Measurements from ENCODE around the gene LSM12. TPM values are rescaled to one million over a fixed set of nuclear protein-coding genes. Genes with fewer than 3 reads are reported as not detected.

The LSM12 gene
- polyA plus RNA-seq, 1 of the 3 experiments (the other 2 are of a cell fraction) = 26.6 TPM

DNA sequence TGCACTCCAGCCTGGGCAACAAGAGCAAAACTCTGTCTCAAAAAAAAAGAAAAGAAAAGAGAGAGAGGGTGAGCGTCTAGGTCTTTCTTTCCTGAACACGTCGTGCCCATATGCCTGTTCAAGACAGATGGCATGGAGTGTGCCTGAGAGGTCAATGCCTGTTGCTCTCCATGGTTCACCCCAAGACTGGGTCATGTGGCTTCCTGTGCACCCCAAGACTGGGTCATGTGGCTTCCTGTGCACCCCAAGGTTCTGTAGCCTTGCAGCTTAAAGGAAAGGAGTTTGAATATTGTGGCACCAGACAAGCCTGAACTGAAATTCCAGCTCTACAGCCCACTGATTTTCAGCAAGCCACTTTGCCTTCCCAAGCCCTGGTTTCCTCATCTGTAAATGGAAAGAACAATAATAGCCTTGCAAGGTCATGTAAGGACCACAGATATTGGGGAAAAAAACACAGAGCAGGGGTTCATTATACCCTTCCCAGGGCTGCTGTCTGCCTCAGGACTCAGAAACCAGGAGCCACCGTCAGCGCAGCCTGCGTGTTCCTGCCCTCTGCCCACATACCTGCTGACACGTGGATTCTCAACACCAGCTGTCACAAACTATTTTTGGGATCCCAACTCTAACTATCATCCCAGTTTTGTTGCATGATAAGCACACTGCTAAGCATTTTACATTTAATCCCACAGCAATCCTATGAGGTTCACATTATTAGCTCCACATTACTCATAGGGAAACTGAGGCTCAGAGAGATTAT is 80.1 kb downstream of the LSM12 start:
- H3K4me2 ChIP-seq = no peak overlapping the region
- H3K9ac ChIP-seq = no peak overlapping the region
- H3K79me2 ChIP-seq (ENCODE audit: insufficient read depth) = no peaks in the 10 kb centered on the region
- H3K4me1 ChIP-seq (ENCODE audit: control insufficient read depth in 1 of 2, insufficient read depth in 2 of 2, low read depth in 1 of 2, low read length in 1 of 2) = peaks cover 0 to 14% of the 10 kb centered on the region in 2 experiments; a peak in 1 of 4 replicates
- WGBS (ENCODE audit: low lambda C conversion rate) = 94% methylated on average over 7 of the region's 7 CpGs
- no peaks in the 10 kb centered on the region for H3F3A ChIP-seq (replicated peaks; ENCODE audit: insufficient read depth)
- no peak overlapping the region for H2AFZ ChIP-seq (ENCODE audit: low read depth)
- H3K36me3 ChIP-seq (replicated peaks in 1 of 2; ENCODE audit: control insufficient read depth in 1 of 2, insufficient read depth in 2 of 2, low read length in 1 of 2) = no peaks in the 10 kb centered on the region
- no peaks in the 10 kb centered on the region for H3K9me2 ChIP-seq
- H3K27me3 ChIP-seq (ENCODE audit: insufficient read depth) = peaks cover 13% of the 10 kb centered on the region; the same call in 1 of the 2 replicates
- POLR2A ChIA-PET = interaction anchor here (0.5 kb wide), 1 partner anchor 306 kb away, joined by 4 read pairs; no protein-coding TSS in a partner anchor
- H3K4me3 ChIP-seq (ENCODE audit: low read depth in 2 of 2, low read length in 1 of 2) = no peak overlapping the region
- TF ChIP-seq, protein P1, sequence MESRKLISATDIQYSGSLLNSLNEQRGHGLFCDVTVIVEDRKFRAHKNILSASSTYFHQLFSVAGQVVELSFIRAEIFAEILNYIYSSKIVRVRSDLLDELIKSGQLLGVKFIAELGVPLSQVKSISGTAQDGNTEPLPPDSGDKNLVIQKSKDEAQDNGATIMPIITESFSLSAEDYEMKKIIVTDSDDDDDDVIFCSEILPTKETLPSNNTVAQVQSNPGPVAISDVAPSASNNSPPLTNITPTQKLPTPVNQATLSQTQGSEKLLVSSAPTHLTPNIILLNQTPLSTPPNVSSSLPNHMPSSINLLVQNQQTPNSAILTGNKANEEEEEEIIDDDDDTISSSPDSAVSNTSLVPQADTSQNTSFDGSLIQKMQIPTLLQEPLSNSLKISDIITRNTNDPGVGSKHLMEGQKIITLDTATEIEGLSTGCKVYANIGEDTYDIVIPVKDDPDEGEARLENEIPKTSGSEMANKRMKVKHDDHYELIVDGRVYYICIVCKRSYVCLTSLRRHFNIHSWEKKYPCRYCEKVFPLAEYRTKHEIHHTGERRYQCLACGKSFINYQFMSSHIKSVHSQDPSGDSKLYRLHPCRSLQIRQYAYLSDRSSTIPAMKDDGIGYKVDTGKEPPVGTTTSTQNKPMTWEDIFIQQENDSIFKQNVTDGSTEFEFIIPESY (IDR thresholded peaks at IDR 0.05; ENCODE audit: borderline replicate concordance, low read depth) = no peak
- TF ChIP-seq FOXJ3 (CRISPR knock-in tag; IDR thresholded peaks at IDR 0.05) (no peak), FOSL2 (IDR thresholded peaks at IDR 0.05; ENCODE audit: borderline replicate concordance, low read depth) (no peak), TAF1 (IDR thresholded peaks at IDR 0.05; ENCODE audit: borderline replicate concordance, low read depth, low read length) (no peak), NFIC (IDR thresholded peaks at IDR 0.05; ENCODE audit: borderline replicate concordance) (no peak), TCF12 (IDR thresholded peaks at IDR 0.05) (no peak), EP300 (IDR thresholded peaks at IDR 0.05; ENCODE audit: borderline replicate concordance in 1 of 2, low read depth in 1 of 2, low read length in 1 of 2) (no peak), RAD21 (IDR thresholded peaks at IDR 0.05; ENCODE audit: low read length) (no peak), YY1 (IDR thresholded peaks at IDR 0.05; ENCODE audit: low read depth) (no peak), SIN3A (IDR thresholded peaks at IDR 0.05; ENCODE audit: borderline replicate concordance, low read depth, low read length) (no peak), GATA2 (CRISPR knock-in tag; IDR thresholded peaks at IDR 0.05) (no peak)
- TF ChIP-seq, protein P2, sequence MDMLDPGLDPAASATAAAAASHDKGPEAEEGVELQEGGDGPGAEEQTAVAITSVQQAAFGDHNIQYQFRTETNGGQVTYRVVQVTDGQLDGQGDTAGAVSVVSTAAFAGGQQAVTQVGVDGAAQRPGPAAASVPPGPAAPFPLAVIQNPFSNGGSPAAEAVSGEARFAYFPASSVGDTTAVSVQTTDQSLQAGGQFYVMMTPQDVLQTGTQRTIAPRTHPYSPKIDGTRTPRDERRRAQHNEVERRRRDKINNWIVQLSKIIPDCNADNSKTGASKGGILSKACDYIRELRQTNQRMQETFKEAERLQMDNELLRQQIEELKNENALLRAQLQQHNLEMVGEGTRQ (IDR thresholded peaks at IDR 0.05; ENCODE audit: borderline replicate concordance, low read depth, low read length) = no peak
- CTCF ChIA-PET = interaction anchor here (0.7 to 31.1 kb wide), 8 partner anchors 9 to 140 kb away, joined by 3 to 638 read pairs (median 3); partner anchors contain the start of gene PPY
- no peak for DNase-seq
- H3K9me3 ChIP-seq = no peaks in the 10 kb centered on the region
- H4K20me1 ChIP-seq (ENCODE audit: insufficient read depth) = no peaks in the 10 kb centered on the region
- H3K27ac ChIP-seq (ENCODE audit: low read depth in 2 of 2, low read length in 1 of 2) = no peak overlapping the region

DNA sequence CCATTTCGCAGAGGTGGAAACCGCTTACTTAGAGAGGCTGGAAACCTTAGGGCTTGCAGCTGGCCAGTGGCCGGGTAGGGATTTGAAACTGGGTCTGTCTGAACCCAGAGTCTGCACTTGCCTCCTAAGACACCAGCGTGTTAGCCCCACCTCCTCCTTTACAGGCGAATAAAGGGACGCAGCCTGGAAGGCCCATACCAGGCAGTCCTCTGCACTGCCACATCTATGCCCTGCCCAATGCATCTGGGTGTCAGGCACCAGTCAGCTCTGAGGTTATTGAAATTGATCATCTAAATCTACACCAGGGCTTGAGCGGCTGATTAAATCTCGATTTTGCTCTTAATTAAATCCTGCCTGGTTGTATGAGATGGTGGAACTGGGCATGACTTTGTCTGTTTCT is 82.0 kb downstream of the LSM12 start:
- H3K79me2 ChIP-seq (ENCODE audit: insufficient read depth) = no peaks in the 10 kb centered on the region
- no peaks in the 10 kb centered on the region for H3F3A ChIP-seq (replicated peaks; ENCODE audit: insufficient read depth)
- H3K9me3 ChIP-seq = no peaks in the 10 kb centered on the region
- H3K4me3 ChIP-seq (ENCODE audit: low read depth in 2 of 2, low read length in 1 of 2) = no peak overlapping the region
- POLR2A ChIA-PET = no interaction called here
- peaks cover 13% of the 10 kb centered on the region; the same call in 1 of the 2 replicates for H3K27me3 ChIP-seq (ENCODE audit: insufficient read depth)
- H3K27ac ChIP-seq (ENCODE audit: low read depth in 2 of 2, low read length in 1 of 2) = no peak overlapping the region
- H3K36me3 ChIP-seq (replicated peaks in 1 of 2; ENCODE audit: control insufficient read depth in 1 of 2, insufficient read depth in 2 of 2, low read length in 1 of 2) = no peaks in the 10 kb centered on the region
- TF ChIP-seq, protein P3, sequence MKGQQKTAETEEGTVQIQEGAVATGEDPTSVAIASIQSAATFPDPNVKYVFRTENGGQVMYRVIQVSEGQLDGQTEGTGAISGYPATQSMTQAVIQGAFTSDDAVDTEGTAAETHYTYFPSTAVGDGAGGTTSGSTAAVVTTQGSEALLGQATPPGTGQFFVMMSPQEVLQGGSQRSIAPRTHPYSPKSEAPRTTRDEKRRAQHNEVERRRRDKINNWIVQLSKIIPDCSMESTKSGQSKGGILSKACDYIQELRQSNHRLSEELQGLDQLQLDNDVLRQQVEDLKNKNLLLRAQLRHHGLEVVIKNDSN (IDR thresholded peaks at IDR 0.05; ENCODE audit: borderline replicate concordance, low read depth) = no peak
- TF ChIP-seq EP300 (IDR thresholded peaks at IDR 0.05; ENCODE audit: borderline replicate concordance in 1 of 2, low read depth in 1 of 2, low read length in 1 of 2) (peak in 1 of 2 experiments; percentile 38; a peak in 1 of 4 replicates), MEF2A (IDR thresholded peaks at IDR 0.05; ENCODE audit: borderline replicate concordance, low read depth) (no peak), GATA2 (CRISPR knock-in tag; IDR thresholded peaks at IDR 0.05) (peak; percentile 52; the same call in 1 of the 2 replicates)
- H4K20me1 ChIP-seq (ENCODE audit: insufficient read depth) = no peaks in the 10 kb centered on the region
- peak overlapping the region; percentile 68; the same call in 1 of the 2 replicates for H2AFZ ChIP-seq (ENCODE audit: low read depth)
- peaks cover 0 to 14% of the 10 kb centered on the region in 2 experiments; a peak in 1 of 4 replicates for H3K4me1 ChIP-seq (ENCODE audit: control insufficient read depth in 1 of 2, insufficient read depth in 2 of 2, low read depth in 1 of 2, low read length in 1 of 2)
- 67% methylated on average over 8 of the region's 8 CpGs for WGBS (ENCODE audit: low lambda C conversion rate)
- H3K9me2 ChIP-seq = no peaks in the 10 kb centered on the region
- DNase-seq = peak; percentile 71
- peak overlapping the region; percentile 74 for H3K4me2 ChIP-seq
- CTCF ChIA-PET = interaction anchor here (0.6 to 5.3 kb wide), 13 partner anchors 10 to 1233 kb away, joined by 3 to 52 read pairs (median 5); partner anchors contain the start of genes PPY and TMEM101
- H3K9ac ChIP-seq = no peak overlapping the region
